Measurements from ENCODE around the gene ZNF536. TPM values are rescaled to one million over a fixed set of nuclear protein-coding genes. Genes with fewer than 3 reads are reported as not detected.

ZNF536 gene
- total and polyA plus RNA-seq, 2 donors (not counting 1 experiment from before 2014, with no cell fraction given) = 0.50 TPM; not detected in 1

DNA sequence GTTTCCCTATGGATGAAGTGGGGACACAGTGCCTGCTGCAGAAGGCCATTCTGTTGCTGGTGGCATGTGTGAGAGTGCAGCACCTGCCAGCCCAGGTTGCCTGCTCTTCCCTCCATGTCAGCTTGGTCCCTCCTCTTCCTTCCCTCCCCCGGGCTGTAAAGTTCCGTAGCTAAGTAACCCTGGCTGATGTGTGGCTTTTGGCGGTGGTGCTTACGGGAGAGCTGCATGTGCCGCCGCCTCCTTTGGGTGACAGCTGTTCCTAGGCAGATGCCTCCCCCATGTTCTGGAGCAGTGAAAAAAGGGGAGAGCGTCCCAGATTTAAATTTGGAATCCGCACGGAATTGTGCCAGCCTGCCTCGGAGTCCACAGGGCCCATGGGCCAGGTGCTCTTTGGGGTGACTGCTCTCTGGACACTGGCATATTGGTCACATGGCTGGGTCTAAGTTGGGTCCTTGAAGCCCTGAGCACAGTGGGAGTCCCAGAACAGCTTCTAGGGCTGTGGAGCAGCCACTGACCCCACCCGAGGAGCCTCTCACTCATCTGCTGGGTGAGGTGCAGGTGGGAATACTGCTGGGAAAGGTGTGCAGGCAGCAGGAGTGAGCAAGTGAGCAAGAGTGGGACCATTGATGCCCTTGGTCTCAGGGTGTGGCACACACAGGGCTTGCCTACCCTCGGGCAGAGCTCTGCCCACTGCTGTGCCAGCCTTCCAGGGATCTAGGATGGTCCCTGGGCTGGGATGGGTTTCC is 33.1 kb upstream of the ZNF536 start:
- DNase-seq (ENCODE audit: low read depth in 2 of 2) = no peak
- Histone ChIP-seq H3K4me1 (ENCODE audit: control insufficient read depth, extremely low read depth, insufficient read depth, low read length) (no peaks in the 10 kb centered on the region), H3K79me2 (ENCODE audit: control insufficient read depth, insufficient read depth, low read length) (no peaks in the 10 kb centered on the region), H3K27ac (ENCODE audit: insufficient read depth, low read length) (no peak overlapping the region), H3K36me3 (ENCODE audit: control insufficient read depth, insufficient read depth, low read length) (no peaks in the 10 kb centered on the region), H3K27me3 (ENCODE audit: control insufficient read depth, insufficient read depth, low read length) (no peaks in the 10 kb centered on the region), H3K9ac (ENCODE audit: insufficient read depth, low read length) (no peak overlapping the region), H3K4me3 (replicated peaks in 1 of 4; ENCODE audit: control extremely low read depth in 1 of 4, insufficient read depth in 1 of 4, low read depth in 3 of 4, low read length in 4 of 4) (no peak overlapping the region), H3K4me2 (ENCODE audit: extremely low read depth, insufficient read depth, low read length) (no peak overlapping the region), H3K9me3 (ENCODE audit: control insufficient read depth, insufficient read depth, low read depth, low read length) (no peaks in the 10 kb centered on the region), H2AFZ (ENCODE audit: low read length) (no peak overlapping the region), H4K20me1 (ENCODE audit: control insufficient read depth, extremely low read depth, insufficient read depth, low read length) (no peaks in the 10 kb centered on the region)
- TF ChIP-seq, protein P1, sequence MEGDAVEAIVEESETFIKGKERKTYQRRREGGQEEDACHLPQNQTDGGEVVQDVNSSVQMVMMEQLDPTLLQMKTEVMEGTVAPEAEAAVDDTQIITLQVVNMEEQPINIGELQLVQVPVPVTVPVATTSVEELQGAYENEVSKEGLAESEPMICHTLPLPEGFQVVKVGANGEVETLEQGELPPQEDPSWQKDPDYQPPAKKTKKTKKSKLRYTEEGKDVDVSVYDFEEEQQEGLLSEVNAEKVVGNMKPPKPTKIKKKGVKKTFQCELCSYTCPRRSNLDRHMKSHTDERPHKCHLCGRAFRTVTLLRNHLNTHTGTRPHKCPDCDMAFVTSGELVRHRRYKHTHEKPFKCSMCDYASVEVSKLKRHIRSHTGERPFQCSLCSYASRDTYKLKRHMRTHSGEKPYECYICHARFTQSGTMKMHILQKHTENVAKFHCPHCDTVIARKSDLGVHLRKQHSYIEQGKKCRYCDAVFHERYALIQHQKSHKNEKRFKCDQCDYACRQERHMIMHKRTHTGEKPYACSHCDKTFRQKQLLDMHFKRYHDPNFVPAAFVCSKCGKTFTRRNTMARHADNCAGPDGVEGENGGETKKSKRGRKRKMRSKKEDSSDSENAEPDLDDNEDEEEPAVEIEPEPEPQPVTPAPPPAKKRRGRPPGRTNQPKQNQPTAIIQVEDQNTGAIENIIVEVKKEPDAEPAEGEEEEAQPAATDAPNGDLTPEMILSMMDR (conservative IDR thresholded peaks at IDR 0.05 in 1 of 2, IDR thresholded peaks at IDR 0.05 in 1 of 2; ENCODE audit: low read depth in 1 of 2, low read length in 2 of 2) = no peak
- TF ChIP-seq EZH2 (IDR thresholded peaks at IDR 0.05; ENCODE audit: low read length, missing control alignments) = no peak

DNA sequence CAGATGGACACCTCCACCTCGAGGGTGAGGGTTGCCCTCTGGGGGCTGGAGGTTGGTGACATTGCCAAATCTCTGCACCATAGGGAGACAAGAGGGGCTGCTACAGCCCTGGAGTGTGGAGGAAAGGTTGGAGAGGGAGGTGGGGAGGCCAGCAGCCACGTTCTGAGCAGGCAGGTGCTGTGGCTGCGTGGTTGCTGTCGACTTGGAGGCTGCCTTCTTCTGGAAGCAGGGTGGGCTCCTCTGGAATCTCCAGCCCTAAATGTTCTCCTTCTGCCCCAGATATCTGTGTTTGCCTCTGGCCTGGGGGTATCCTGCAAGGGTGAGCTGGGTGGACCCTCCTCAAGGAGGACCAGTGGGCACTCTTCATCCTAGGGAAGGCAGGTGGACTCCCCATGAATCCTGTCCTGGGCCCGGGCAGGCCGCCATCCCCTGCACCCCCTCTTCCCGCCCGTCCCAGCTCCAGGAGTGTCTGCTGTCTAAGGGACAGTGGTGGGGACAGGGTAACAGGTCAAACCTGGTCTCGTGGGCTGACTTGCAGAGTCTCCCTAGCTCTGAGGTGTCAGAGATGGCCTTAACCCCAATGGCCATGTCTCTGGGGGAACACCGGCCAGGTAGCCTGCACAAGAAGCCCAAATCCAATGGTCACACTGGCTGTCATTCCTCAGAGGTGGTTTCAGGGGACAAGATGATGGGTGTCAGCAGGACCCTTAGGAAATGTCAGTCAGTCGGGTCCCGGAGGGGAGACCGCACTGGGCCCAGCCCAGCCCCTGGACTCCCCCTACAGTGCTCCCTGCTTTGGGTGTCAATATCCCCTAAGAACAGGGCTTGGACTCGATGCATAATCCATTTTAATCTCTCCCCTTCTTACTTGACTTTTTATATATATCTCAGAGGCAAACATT is 32.3 kb upstream of the ZNF536 start:
- no peak for DNase-seq (ENCODE audit: low read depth in 2 of 2)
- no peaks in the 10 kb centered on the region for H3K36me3 ChIP-seq (ENCODE audit: control insufficient read depth, insufficient read depth, low read length)
- H3K9ac ChIP-seq (ENCODE audit: insufficient read depth, low read length) = no peak overlapping the region
- no peak overlapping the region for H3K4me2 ChIP-seq (ENCODE audit: extremely low read depth, insufficient read depth, low read length)
- no peak overlapping the region for H2AFZ ChIP-seq (ENCODE audit: low read length)
- no peaks in the 10 kb centered on the region for H3K4me1 ChIP-seq (ENCODE audit: control insufficient read depth, extremely low read depth, insufficient read depth, low read length)
- no peak overlapping the region for H3K27ac ChIP-seq (ENCODE audit: insufficient read depth, low read length)
- H3K9me3 ChIP-seq (ENCODE audit: control insufficient read depth, insufficient read depth, low read depth, low read length) = no peaks in the 10 kb centered on the region
- no peaks in the 10 kb centered on the region for H3K27me3 ChIP-seq (ENCODE audit: control insufficient read depth, insufficient read depth, low read length)
- H4K20me1 ChIP-seq (ENCODE audit: control insufficient read depth, extremely low read depth, insufficient read depth, low read length) = no peaks in the 10 kb centered on the region
- no peaks in the 10 kb centered on the region for H3K79me2 ChIP-seq (ENCODE audit: control insufficient read depth, insufficient read depth, low read length)
- TF ChIP-seq EZH2 (IDR thresholded peaks at IDR 0.05; ENCODE audit: low read length, missing control alignments) = no peak
- TF ChIP-seq, protein P1 (conservative IDR thresholded peaks at IDR 0.05 in 1 of 2, IDR thresholded peaks at IDR 0.05 in 1 of 2; ENCODE audit: low read depth in 1 of 2, low read length in 2 of 2) = no peak
- H3K4me3 ChIP-seq (replicated peaks in 1 of 4; ENCODE audit: control extremely low read depth in 1 of 4, insufficient read depth in 1 of 4, low read depth in 3 of 4, low read length in 4 of 4) = no peak overlapping the region
